Panc1 (cell line): ENCODE results near the gene ENOX1. TPM values are rescaled to one million over a fixed set of nuclear protein-coding genes. Genes with fewer than 3 reads are reported as not detected.
A peak's percentile ranks its signal among the peaks of the same experiment; 100 is the strongest.
"Not testable (repeated sequence)": the region's sequence is repeated elsewhere in the genome, so short reads cannot be mapped to it uniquely, and the experiment has no call there.

Experiments
- ATAC-seq: fragments of 200-7000 bp; cut with Tn5 transposase; 2 replicates; pipeline ENCODE4 v1.9.1; 2020; ENCODE audit warnings: mild to moderate bottlenecking, moderate library complexity
- BruUV-seq: library from RNA; stranded (reverse); fragments of 400-500 nt; replicated peaks from 2 replicates; lab custom pipeline; 2021; lab: Mats Ljungman, UMichigan
- CTCF ChIA-PET: fragments of 300-600 bp; sonication (Branson Sonifier 250); formaldehyde crosslinking; loops from one replicate; lab custom pipeline; 2022; ENCODE audit warnings: antibody characterized with exemption; lab: Charles Lee
- POLR2A ChIA-PET: fragments of 300-600 bp; sonication (Branson Sonifier 250); formaldehyde crosslinking; loops from one replicate; lab custom pipeline; 2022; ENCODE audit warnings: antibody characterized with exemption; lab: Charles Lee
- DNase-seq: peaks from one replicate; pipeline ENCODE4 v3.0.0-alpha.2; 2010; ENCODE audit warnings: low read depth, low spot score
- H3K27ac ChIP-seq: 2 replicates; pipeline ENCODE4 v1.5.1; 2011; ENCODE audit warnings: mild to moderate bottlenecking, low read length, inconsistent platforms
- H3K27me3 ChIP-seq: fragments of 200-500 bp; sonication (Bioruptor generic); 2 replicates; pipeline ENCODE4 v1.6.0; 2014; ENCODE audit warnings: low read length, inconsistent platforms; ENCODE audit not compliant: control insufficient read depth, insufficient read depth
- H3K36me3 ChIP-seq: fragments of 200-500 bp; sonication (Bioruptor generic); 2 replicates; pipeline ENCODE4 v1.5.1; 2014; ENCODE audit warnings: inconsistent platforms, mild to moderate bottlenecking, low read length, moderate library complexity; ENCODE audit not compliant: control insufficient read depth, insufficient read depth
- H3K4me1 ChIP-seq: 2 replicates; pipeline ENCODE4 v1.5.1; 2011; ENCODE audit warnings: inconsistent platforms, mild to moderate bottlenecking, low read length, moderate library complexity; ENCODE audit not compliant: control insufficient read depth, insufficient read depth
- H3K4me3 ChIP-seq, 2 experiments: 2 replicates each; pipeline ENCODE4 v1.5.1; 2011 to 2012; ENCODE audit warnings: low read depth in 2 of 2, low read length in 2 of 2, mild to moderate bottlenecking in 2 of 2, inconsistent platforms in 1 of 2, moderate library complexity in 1 of 2
- H3K9me3 ChIP-seq: fragments of 200-500 bp; sonication (Bioruptor generic); 2 replicates; pipeline ENCODE4 v1.5.1; 2014; ENCODE audit warnings: low read depth, mild to moderate bottlenecking, inconsistent platforms, low read length, moderate library complexity; ENCODE audit not compliant: control insufficient read depth, insufficient read depth
- CTCF ChIP-seq: fragments of 450-650 bp; IDR thresholded peaks from 2 replicates; pipeline ENCODE4 v1.5.1; 2017; ENCODE audit warnings: mild to moderate bottlenecking
- POLR2AphosphoS5 ChIP-seq: IDR thresholded peaks from 2 replicates; pipeline ENCODE4 v1.6.1; 2012; ENCODE audit warnings: mild to moderate bottlenecking, low read depth, low read length, moderate library complexity
- REST ChIP-seq, 2 experiments: IDR thresholded peaks; 2 replicates each; pipeline ENCODE4 v1.6.1; 2011 to 2012; ENCODE audit warnings: low read depth in 2 of 2, control low read depth in 1 of 2, low read length in 1 of 2, mild to moderate bottlenecking in 1 of 2, moderate library complexity in 1 of 2; ENCODE audit not compliant: insufficient read depth in 1 of 2
- SIN3A ChIP-seq: IDR thresholded peaks from 2 replicates; pipeline ENCODE4 v1.6.1; 2012; ENCODE audit warnings: low read depth, mild to moderate bottlenecking, low read length, moderate library complexity, borderline replicate concordance; ENCODE audit not compliant: insufficient read depth
- TCF7L2 ChIP-seq: IDR thresholded peaks from 2 replicates; pipeline ENCODE4 v1.6.1; 2011; ENCODE audit warnings: mild to moderate bottlenecking, low read depth, low read length, inconsistent platforms
- in situ Hi-C: cut with HindIII; loops from 2 replicates; pipeline ENCODE4 v1.10.0; 2016; ENCODE audit warnings: low sequenced_read_pairs, low pct_unique_long_range_greater_than_20kb
- intact Hi-C: fragments of 100-400 bp; cut with micrococcal nuclease; formaldehyde crosslinking; loops from one replicate; pipeline ENCODE4 v1.10.0; 2022; ENCODE audit not compliant: unreplicated experiment
- total RNA-seq: library from RNA; stranded (reverse); gene quantifications from one replicate; pipeline ENCODE4 v1.2.1, GENCODE V29; 2021; ENCODE audit not compliant: unreplicated experiment

The ENOX1 gene
- total RNA-seq, 1 experiment from 2014 or later = 0.23 TPM

- CTCF ChIA-PET = no interaction called here
- H3K4me3 ChIP-seq = no peak overlapping the region
- no peak overlapping the region for H3K27ac ChIP-seq
- POLR2A ChIA-PET = no interaction called here
- TF ChIP-seq REST (IDR thresholded peaks at IDR 0.05; ENCODE audit: insufficient read depth in 1 of 2, low read depth in 2 of 2, low read length in 1 of 2) (no peak), TCF7L2 (no peak), CTCF (no peak), SIN3A (no peak), POLR2AphosphoS5 (no peak)
- H3K36me3 ChIP-seq = no peaks in the 10 kb centered on the region
- H3K4me1 ChIP-seq = no peaks in the 10 kb centered on the region
- ATAC-seq = no peak
- no TSS peak for BruUV-seq
- no peaks in the 10 kb centered on the region for H3K9me3 ChIP-seq
- intact Hi-C loops (no loop called here), in situ Hi-C loops (no loop called here)
- H3K27me3 ChIP-seq = no peaks in the 10 kb centered on the region
- no peak for DNase-seq
These were observed 433.1 kb downstream of the ENOX1 start for GRCh38 chr13:43353631-43354030.

- BruUV-seq, CTCF ChIA-PET, POLR2A ChIA-PET: not testable (repeated sequence)
These were observed 435.2 kb downstream of the ENOX1 start for GRCh38 chr13:43351612-43352011.

GRCh38 chr13:43348397-43348796, 438.4 kb downstream of the ENOX1 start:
- POLR2A ChIA-PET = no interaction called here
- no peak for TF ChIP-seq SIN3A
- ATAC-seq = no peak
- no TSS peak for BruUV-seq
- Histone ChIP-seq H3K36me3 (no peaks in the 10 kb centered on the region), H3K9me3 (no peaks in the 10 kb centered on the region), H3K4me3 (no peak overlapping the region), H3K27ac (no peak overlapping the region), H3K4me1 (no peaks in the 10 kb centered on the region), H3K27me3 (no peaks in the 10 kb centered on the region)
- CTCF ChIA-PET = no interaction called here
- in situ Hi-C loops = no loop called here
- DNase-seq = peak; percentile 15
- intact Hi-C loops = no loop called here

More at GRCh38 chr13:43351612-43352011, 435.2 kb downstream of the ENOX1 start:
- in situ Hi-C loops, H3K36me3 ChIP-seq, ATAC-seq, H3K9me3 ChIP-seq, H3K4me3 ChIP-seq, H3K27me3 ChIP-seq, H3K27ac ChIP-seq, intact Hi-C loops, H3K4me1 ChIP-seq, DNase-seq: not testable (repeated sequence)
